LNCaP clone FGC (cell line): ENCODE results near the gene SLC43A2.
A peak's percentile ranks its signal among the peaks of the same experiment; 100 is the strongest.
"Not testable (repeated sequence)": the region's sequence is repeated elsewhere in the genome, so short reads cannot be mapped to it uniquely, and the experiment has no call there.

ENCODE experiments used
- DNase-seq: peaks from one replicate; pipeline ENCODE4 v3.0.0-alpha.2; 2011; ENCODE audit warnings: low read depth
- H3K4me3 ChIP-seq: 2 replicates; pipeline ENCODE4 v1.5.1; 2011; ENCODE audit warnings: mild to moderate bottlenecking, low read depth, low read length, control low read depth
- CTCF ChIP-seq: IDR thresholded peaks from 2 replicates; pipeline ENCODE4 v1.5.1; 2012; ENCODE audit warnings: mild to moderate bottlenecking; ENCODE audit not compliant: control insufficient read depth, insufficient read depth; ENCODE audit errors: extremely low read depth

SLC43A2 gene

GRCh38 chr17:1532836-1533602 lies 95.6 kb downstream of the SLC43A2 start:
- DNase-seq = no peak
- TF ChIP-seq CTCF = no peak

GRCh38 chr17:1529863-1530262 lies 98.8 kb downstream of the SLC43A2 start:
- no peak for TF ChIP-seq CTCF
- no peak overlapping the region for H3K4me3 ChIP-seq
- peak; percentile 74 for DNase-seq

More at GRCh38 chr17:1532836-1533602, 95.6 kb downstream of the SLC43A2 start:
- H3K4me3 ChIP-seq = no peak overlapping the region

- DNase-seq, H3K4me3 ChIP-seq: not testable (repeated sequence)
These were observed 101.8 kb downstream of the SLC43A2 start for GRCh38 chr17:1526876-1527275.

- no peak for TF ChIP-seq CTCF
- no peak for DNase-seq
- no peak overlapping the region for H3K4me3 ChIP-seq
These were observed 106.0 kb downstream of the SLC43A2 start for GRCh38 chr17:1522626-1523025.

- no peak overlapping the region for H3K4me3 ChIP-seq
- DNase-seq = no peak
- no peak for TF ChIP-seq CTCF
These were observed 107.5 kb downstream of the SLC43A2 start for GRCh38 chr17:1521086-1521640.

GRCh38 chr17:1519678-1520077 lies 109.0 kb downstream of the SLC43A2 start:
- H3K4me3 ChIP-seq = no peak overlapping the region
- no peak for TF ChIP-seq CTCF
- DNase-seq = no peak
